Colon (tissue), 2 donors: ENCODE measurements around the gene RANBP3.
"Not testable (repeated sequence)": the region's sequence is repeated elsewhere in the genome, so short reads cannot be mapped to it uniquely, and the experiment has no call there.

Experiments used
- FAIRE-seq: peaks from 2 replicates; lab custom pipeline; 2012; peaks lifted over from hg19 to GRCh38; lab: Jason Lieb, UNC
- donor health status: control.
- donor health status: control.

The RANBP3 gene

GRCh38 chr19:5966215-5966614, 11.7 kb downstream of the RANBP3 start:
- no peak for FAIRE-seq

- FAIRE-seq, result no peak
Measured at GRCh38 chr19:5964816-5965565, 12.9 kb downstream of the RANBP3 start.

- FAIRE-seq, result no peak
Measured at GRCh38 chr19:5963855-5964254, 14.1 kb downstream of the RANBP3 start.

- not testable (repeated sequence) for FAIRE-seq
Measured at GRCh38 chr19:5963259-5963658, 14.7 kb downstream of the RANBP3 start.

- FAIRE-seq, result no peak
Measured at GRCh38 chr19:5961969-5962945, 15.7 kb downstream of the RANBP3 start.

- FAIRE-seq, result not testable (repeated sequence)
Measured at GRCh38 chr19:5961641-5961968, 16.3 kb downstream of the RANBP3 start.

- no peak for FAIRE-seq
Measured at GRCh38 chr19:5960005-5961001, 17.6 kb downstream of the RANBP3 start.

- no peak for FAIRE-seq
Measured at GRCh38 chr19:5959260-5960004, 18.5 kb downstream of the RANBP3 start.

- no peak for FAIRE-seq
Measured at GRCh38 chr19:5958851-5959122, 19.2 kb downstream of the RANBP3 start.

- FAIRE-seq, result no peak
Measured at GRCh38 chr19:5958074-5958850, 19.7 kb downstream of the RANBP3 start.

GRCh38 chr19:5957170-5957569, 20.8 kb downstream of the RANBP3 start:
- FAIRE-seq, result no peak

GRCh38 chr19:5956728-5957127, 21.2 kb downstream of the RANBP3 start:
- no peak for FAIRE-seq

GRCh38 chr19:5956323-5956722, 21.6 kb downstream of the RANBP3 start:
- no peak for FAIRE-seq

- no peak for FAIRE-seq
Measured at GRCh38 chr19:5955636-5955935, 22.4 kb downstream of the RANBP3 start.

- no peak for FAIRE-seq
Measured at GRCh38 chr19:5954293-5954692, 23.6 kb downstream of the RANBP3 start.

GRCh38 chr19:5953680-5954213, 24.2 kb downstream of the RANBP3 start:
- no peak for FAIRE-seq

GRCh38 chr19:5953030-5953589, 24.8 kb downstream of the RANBP3 start:
- FAIRE-seq, result no peak

GRCh38 chr19:5952193-5953029, 25.5 kb downstream of the RANBP3 start:
- FAIRE-seq, result no peak

GRCh38 chr19:5951338-5951861, 26.5 kb downstream of the RANBP3 start:
- FAIRE-seq, result no peak
